ENCODE data around the gene IRS1.

Gene IRS1

DNA sequence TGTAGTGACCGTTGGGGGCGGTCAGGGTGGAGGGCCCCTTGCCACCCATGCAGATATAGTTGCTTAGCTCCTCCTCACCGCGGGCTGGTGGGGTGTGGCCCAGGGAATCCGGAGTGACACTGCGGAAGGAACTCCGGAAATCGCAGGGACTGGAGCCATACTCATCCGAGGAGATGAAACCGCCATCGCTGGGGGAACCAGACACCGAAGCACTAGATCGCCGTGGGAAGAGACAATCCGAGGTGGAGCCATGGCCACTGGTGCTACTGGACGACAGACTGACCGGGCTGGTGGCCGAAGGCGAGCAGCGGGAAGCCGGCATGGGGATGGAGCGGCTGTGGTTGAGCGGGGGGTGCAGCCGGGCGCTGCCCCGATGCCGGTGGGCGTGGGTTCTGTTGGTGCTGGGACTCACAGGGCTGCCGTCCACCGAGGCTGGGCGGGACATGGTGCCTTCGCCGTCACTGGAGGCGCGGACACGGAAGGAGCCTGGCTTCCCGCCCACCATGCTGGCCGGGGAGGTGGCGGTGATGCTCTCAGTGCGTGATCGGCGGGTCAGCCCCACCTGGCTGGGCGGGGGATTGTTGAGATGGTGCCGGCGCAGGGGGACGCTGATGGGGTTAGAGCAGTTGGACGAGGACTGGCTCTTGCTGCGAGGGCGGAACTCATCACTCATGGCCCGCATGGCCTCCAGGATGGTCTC lies 2.2 kb downstream of the IRS1 start:
- no peak overlapping the region for H3K27ac ChIP-seq (ENCODE audit: low read depth, low read length, severe bottlenecking)
- 96% methylated on average over 45 to 50 of the region's 50 CpGs for WGBS, 2 experiments (ENCODE audit: insufficient coverage in 2 of 2)
- peak overlapping the region; percentile 85 for H3K4me3 ChIP-seq (ENCODE audit: extremely low read depth, insufficient read depth, low read length, poor library complexity, severe bottlenecking)
- H3K4me1 ChIP-seq (ENCODE audit: control insufficient read depth, insufficient read depth, low read length, poor library complexity, severe bottlenecking), result peaks cover 29% of the 10 kb centered on the region
- H3K9me3 ChIP-seq (ENCODE audit: control insufficient read depth, low read length), result no peaks in the 10 kb centered on the region
- H3K36me3 ChIP-seq (ENCODE audit: control insufficient read depth, insufficient read depth, low read length), result peaks cover 54% of the 10 kb centered on the region

DNA sequence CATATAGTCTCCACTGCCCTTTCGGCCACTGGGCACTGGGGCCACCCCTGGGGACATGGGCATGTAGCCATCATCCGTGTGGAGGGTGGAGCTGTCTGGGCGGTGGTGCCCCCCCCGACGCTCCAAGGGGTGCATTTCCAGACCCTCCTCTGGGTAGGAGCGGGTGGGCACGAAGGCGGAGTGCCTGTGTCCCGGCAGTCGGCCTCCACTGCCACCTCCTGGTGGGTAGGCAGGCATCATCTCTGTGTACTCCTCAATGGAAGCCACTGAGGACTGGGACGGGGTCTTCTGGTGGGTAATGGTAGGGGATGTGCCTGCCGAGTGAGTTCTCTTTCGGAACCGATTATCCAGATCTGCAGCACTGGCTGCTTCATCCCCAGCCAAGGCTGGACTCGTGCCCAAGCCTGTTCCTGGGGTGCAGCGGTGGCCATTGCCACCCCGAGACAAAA lies 2.8 kb downstream of the IRS1 start:
- H3K4me1 ChIP-seq (ENCODE audit: control insufficient read depth, insufficient read depth, low read length, poor library complexity, severe bottlenecking), result peaks cover 27% of the 10 kb centered on the region
- no peak overlapping the region for H3K27ac ChIP-seq (ENCODE audit: low read depth, low read length, severe bottlenecking)
- peaks cover 60% of the 10 kb centered on the region for H3K36me3 ChIP-seq (ENCODE audit: control insufficient read depth, insufficient read depth, low read length)
- 87 to 94% methylated on average over 15 to 16 of the region's 17 CpGs for WGBS, 2 experiments (ENCODE audit: insufficient coverage in 2 of 2)
- peak overlapping the region; percentile 85 for H3K4me3 ChIP-seq (ENCODE audit: extremely low read depth, insufficient read depth, low read length, poor library complexity, severe bottlenecking)
- no peaks in the 10 kb centered on the region for H3K9me3 ChIP-seq (ENCODE audit: control insufficient read depth, low read length)

DNA sequence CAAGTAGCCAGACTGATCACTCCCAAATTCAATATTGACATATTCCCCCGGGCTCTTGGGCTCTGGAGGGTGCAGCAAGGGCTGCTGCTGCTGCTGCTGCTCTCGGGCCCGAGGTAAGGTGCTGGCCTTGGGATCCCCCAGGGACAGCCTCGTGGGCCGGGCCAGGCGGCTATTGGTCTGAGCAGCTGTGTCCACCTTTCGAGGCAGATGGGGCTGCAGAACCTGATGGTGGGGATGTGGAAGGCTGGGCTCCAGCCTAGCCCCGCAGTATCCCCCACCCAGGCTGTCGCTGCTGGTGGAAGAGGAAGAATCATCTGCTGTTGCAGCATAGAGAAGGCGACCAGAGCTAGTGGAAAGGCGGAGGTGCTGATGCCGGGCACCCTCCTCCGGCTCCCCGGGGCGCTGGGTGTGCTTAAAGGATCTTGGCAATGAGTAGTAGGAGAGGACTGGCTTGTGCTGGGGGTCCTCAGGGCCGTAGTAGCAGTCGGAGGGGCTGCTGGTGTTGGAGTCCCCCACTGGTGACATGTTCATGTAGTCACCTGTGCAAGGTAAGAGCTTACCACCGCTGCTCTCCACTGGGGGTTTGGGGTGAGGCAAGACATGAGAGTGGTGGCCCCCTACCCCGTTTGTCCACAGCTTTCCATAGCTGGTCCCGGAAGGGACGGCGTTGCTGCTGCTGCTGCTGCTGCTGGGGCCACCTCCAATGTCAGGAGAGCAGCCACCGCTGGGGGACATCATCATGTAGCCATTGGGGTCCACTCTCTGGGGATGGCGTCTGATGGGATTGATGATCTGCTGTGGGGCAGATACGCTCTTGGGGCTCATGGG lies 3.4 kb downstream of the IRS1 start:
- peaks cover 26% of the 10 kb centered on the region for H3K4me1 ChIP-seq (ENCODE audit: control insufficient read depth, insufficient read depth, low read length, poor library complexity, severe bottlenecking)
- 97 to 99% methylated on average over 19 to 22 of the region's 25 CpGs for WGBS, 2 experiments (ENCODE audit: insufficient coverage in 2 of 2)
- peak overlapping the region; percentile 85 for H3K4me3 ChIP-seq (ENCODE audit: extremely low read depth, insufficient read depth, low read length, poor library complexity, severe bottlenecking)
- no peaks in the 10 kb centered on the region for H3K9me3 ChIP-seq (ENCODE audit: control insufficient read depth, low read length)
- H3K27ac ChIP-seq (ENCODE audit: low read depth, low read length, severe bottlenecking), result no peak overlapping the region
- H3K36me3 ChIP-seq (ENCODE audit: control insufficient read depth, insufficient read depth, low read length), result peaks cover 62% of the 10 kb centered on the region

DNA sequence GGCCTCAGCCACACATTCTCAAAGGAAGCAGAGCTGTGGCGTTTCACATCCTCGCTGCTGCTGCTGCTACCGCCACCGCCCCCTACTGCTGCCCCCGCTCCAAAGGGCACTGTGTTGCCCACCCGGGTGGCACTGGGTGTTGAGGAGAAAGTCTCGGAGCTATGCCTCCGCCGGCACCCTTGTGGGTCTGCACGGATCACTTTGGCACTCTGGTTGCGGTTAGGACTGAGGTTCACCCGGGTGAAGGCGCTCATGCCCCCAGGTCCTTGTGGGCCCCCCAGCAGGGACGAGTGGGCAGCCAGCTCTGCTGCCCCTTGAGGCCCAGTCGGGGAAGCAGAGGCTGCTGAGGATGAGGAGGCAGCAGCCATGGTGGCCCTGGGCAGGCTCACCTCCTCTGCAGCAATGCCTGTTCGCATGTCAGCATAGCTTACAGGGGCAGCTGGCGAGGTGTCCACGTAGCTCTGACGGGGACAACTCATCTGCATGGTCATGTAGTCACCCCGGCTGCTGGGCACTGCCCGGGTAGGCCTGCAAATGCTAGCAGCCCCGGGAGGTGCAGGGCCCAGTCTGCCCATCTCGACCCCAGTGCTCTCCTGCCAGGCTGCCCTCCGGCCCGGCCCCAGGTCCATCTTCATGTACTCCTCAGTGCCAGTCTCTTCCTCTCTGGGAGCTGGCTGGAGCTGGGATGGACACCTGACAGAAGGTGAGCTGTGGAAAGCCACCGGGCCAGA lies 4.2 kb downstream of the IRS1 start:
- peak overlapping the region; percentile 41 for H3K27ac ChIP-seq (ENCODE audit: low read depth, low read length, severe bottlenecking)
- peak overlapping the region; percentile 85 for H3K4me3 ChIP-seq (ENCODE audit: extremely low read depth, insufficient read depth, low read length, poor library complexity, severe bottlenecking)
- H3K4me1 ChIP-seq (ENCODE audit: control insufficient read depth, insufficient read depth, low read length, poor library complexity, severe bottlenecking), result peaks cover 21% of the 10 kb centered on the region
- no peaks in the 10 kb centered on the region for H3K9me3 ChIP-seq (ENCODE audit: control insufficient read depth, low read length)
- WGBS, 2 experiments (ENCODE audit: insufficient coverage in 2 of 2), result 86 to 89% methylated on average over 19 to 20 of the region's 26 CpGs
- H3K36me3 ChIP-seq (ENCODE audit: control insufficient read depth, insufficient read depth, low read length), result peaks cover 70% of the 10 kb centered on the region

DNA sequence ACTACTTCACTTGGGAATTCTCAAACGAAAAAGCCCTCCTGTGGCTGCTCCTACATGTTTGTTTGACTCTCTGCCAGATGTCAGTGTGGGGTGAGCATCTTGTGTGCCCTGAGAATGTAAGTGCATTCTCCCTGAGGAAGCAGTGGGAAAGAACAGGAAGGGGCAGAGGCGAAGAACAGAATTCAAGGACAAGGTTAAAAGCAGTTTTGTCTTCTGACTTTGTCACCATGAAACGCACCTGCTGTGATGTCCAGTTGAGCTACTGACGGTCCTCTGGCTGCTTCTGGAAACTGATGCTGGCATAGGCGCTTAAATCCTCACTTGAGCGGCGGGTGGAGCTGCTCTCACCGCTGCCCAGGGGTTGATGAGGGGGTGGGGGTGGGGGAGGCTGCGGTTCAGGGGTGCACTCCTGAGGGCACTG lies 4.9 kb downstream of the IRS1 start:
- peaks cover 18% of the 10 kb centered on the region for H3K4me1 ChIP-seq (ENCODE audit: control insufficient read depth, insufficient read depth, low read length, poor library complexity, severe bottlenecking)
- H3K4me3 ChIP-seq (ENCODE audit: extremely low read depth, insufficient read depth, low read length, poor library complexity, severe bottlenecking), result peak overlapping the region; percentile 85
- H3K27ac ChIP-seq (ENCODE audit: low read depth, low read length, severe bottlenecking), result peak overlapping the region; percentile 41
- peaks cover 77% of the 10 kb centered on the region for H3K36me3 ChIP-seq (ENCODE audit: control insufficient read depth, insufficient read depth, low read length)
- 45% methylated on average over 3 to 4 of the region's 9 CpGs for WGBS, 2 experiments (ENCODE audit: insufficient coverage in 2 of 2)
- no peaks in the 10 kb centered on the region for H3K9me3 ChIP-seq (ENCODE audit: control insufficient read depth, low read length)

DNA sequence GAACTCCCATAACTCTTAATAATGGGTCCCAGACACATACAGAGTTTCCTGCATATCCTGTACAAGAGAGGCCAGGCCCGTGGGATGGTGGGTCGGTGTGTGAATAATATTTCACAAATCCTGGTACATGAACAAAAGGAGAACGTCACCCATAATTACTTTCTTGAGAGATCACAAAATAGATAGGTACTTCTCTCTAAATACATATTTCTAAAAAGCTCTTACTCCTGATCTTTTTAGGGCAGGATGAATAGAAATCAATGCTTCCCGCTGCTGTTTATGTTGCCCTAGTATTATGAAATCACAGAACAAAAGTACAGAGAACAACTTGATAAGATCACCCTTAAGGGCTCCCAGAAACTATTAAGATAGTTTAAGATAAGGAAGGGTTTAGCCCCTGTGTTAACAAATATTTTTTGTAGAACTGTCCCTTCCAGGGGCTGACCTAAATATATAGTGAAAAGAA lies 5.4 kb downstream of the IRS1 start:
- H3K4me3 ChIP-seq (ENCODE audit: extremely low read depth, insufficient read depth, low read length, poor library complexity, severe bottlenecking), result peak overlapping the region; percentile 85
- peaks cover 82% of the 10 kb centered on the region for H3K36me3 ChIP-seq (ENCODE audit: control insufficient read depth, insufficient read depth, low read length)
- peak overlapping the region; percentile 23 for H3K27ac ChIP-seq (ENCODE audit: low read depth, low read length, severe bottlenecking)
- peaks cover 18% of the 10 kb centered on the region for H3K4me1 ChIP-seq (ENCODE audit: control insufficient read depth, insufficient read depth, low read length, poor library complexity, severe bottlenecking)
- no CpG with 5 or more reads among the region's 4 CpGs for WGBS, 2 experiments (ENCODE audit: insufficient coverage in 2 of 2)
- H3K9me3 ChIP-seq (ENCODE audit: control insufficient read depth, low read length), result no peaks in the 10 kb centered on the region

DNA sequence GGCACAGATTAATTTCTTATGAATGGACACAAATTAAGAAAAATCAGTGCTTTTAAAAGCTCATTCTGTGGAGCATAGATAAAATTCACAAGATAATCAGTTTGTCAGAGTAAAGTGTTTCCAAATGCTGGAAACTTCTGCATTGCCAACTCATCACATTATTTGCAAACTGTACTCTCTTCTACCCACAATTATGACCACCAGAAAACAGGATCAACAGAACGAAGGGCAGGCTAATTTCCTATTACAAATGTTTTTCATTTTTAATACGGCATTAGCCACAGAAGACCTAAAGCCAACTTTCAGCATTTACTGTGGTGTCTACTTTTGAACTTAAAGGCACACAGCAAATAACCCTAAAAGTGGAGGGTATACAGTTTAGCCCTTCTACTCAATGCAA lies 6.0 kb downstream of the IRS1 start:
- no peaks in the 10 kb centered on the region for H3K9me3 ChIP-seq (ENCODE audit: control insufficient read depth, low read length)
- peaks cover 82% of the 10 kb centered on the region for H3K36me3 ChIP-seq (ENCODE audit: control insufficient read depth, insufficient read depth, low read length)
- peak overlapping the region; percentile 23 for H3K27ac ChIP-seq (ENCODE audit: low read depth, low read length, severe bottlenecking)
- H3K4me3 ChIP-seq (ENCODE audit: extremely low read depth, insufficient read depth, low read length, poor library complexity, severe bottlenecking), result peak overlapping the region; percentile 85
- WGBS, 2 experiments (ENCODE audit: insufficient coverage in 2 of 2), result 54 to 63% methylated on average over 2 of the region's 2 CpGs
- peaks cover 18% of the 10 kb centered on the region for H3K4me1 ChIP-seq (ENCODE audit: control insufficient read depth, insufficient read depth, low read length, poor library complexity, severe bottlenecking)

DNA sequence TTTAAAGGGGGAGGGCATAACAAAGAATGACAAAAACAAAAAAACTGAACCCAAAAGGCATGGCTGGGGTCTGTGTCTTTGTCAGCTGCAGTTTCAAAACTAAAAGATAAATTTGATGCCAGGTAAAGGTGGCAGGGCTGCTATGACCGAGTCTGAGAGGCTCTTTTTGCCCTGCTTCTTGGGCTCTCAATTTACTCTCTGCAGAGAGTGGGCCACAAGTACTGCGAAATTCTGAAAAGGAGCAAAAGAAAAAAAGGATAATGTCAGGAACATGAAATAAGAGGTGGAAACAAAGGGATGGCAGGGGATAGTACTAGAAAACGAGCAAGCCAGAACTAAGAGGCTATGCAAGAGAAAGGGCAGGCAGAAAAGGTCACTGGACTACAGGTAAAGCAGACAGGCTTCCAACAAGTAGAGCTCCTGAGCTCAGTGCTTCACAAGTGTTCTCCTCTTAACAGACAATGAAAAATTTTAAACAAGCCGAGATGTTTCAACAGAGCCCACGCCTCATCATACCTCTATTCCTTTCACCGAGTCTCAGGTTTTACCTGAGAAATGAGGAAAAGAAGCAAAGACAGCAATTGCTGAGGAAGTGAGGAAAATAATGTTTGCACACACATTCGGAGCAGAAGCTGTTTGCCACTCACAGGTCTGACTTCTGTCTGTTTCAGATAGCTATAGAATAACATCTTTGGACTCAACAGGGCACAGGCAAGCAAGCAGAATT lies 7.3 kb downstream of the IRS1 start:
- Histone ChIP-seq H3K4me1 (ENCODE audit: control insufficient read depth, insufficient read depth, low read length, poor library complexity, severe bottlenecking) (peaks cover 14% of the 10 kb centered on the region), H3K4me3 (ENCODE audit: extremely low read depth, insufficient read depth, low read length, poor library complexity, severe bottlenecking) (peak overlapping the region; percentile 85), H3K27ac (ENCODE audit: low read depth, low read length, severe bottlenecking) (peak overlapping the region; percentile 77), H3K9me3 (ENCODE audit: control insufficient read depth, low read length) (no peaks in the 10 kb centered on the region), H3K36me3 (ENCODE audit: control insufficient read depth, insufficient read depth, low read length) (peaks cover 80% of the 10 kb centered on the region)
- WGBS, 2 experiments (ENCODE audit: insufficient coverage in 2 of 2), result 36 to 41% methylated on average over 4 to 6 of the region's 7 CpGs

DNA sequence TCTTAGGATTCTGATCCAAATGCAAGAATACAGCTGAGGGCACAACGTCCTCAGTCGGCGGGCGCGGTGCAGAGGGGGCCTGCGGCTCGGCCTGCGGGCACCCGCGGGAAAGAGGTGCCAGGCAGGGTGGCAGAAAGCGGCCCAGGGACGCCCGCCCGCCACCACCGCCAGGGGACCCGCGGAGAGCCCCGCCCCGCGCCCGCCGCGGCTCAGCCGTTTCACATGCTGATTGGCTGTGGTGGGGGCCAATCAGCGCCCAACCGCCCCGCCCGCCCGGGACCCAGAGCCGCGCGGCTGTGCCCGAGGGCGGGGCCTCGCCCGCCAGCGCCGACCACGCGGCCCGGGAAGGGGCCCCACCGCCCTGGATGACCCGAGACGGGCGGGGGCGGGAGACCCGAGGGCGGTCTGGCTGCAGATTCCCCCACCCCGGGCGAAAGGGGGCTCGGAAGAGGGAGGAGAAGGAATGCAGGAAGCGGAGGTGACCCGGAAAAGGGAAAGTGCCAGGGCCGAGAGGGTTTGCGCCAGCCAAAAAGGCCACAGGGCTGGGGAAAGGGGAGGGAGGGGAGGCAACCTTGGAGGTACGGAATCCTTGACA lies 8.0 kb downstream of the IRS1 start:
- H3K27ac ChIP-seq (ENCODE audit: low read depth, low read length, severe bottlenecking), result peak overlapping the region; percentile 77
- H3K4me3 ChIP-seq (ENCODE audit: extremely low read depth, insufficient read depth, low read length, poor library complexity, severe bottlenecking), result peak overlapping the region; percentile 85
- no peaks in the 10 kb centered on the region for H3K9me3 ChIP-seq (ENCODE audit: control insufficient read depth, low read length)
- WGBS, 2 experiments (ENCODE audit: insufficient coverage in 2 of 2), result 1 to 4% methylated on average over 18 to 40 of the region's 56 CpGs
- peaks cover 80% of the 10 kb centered on the region for H3K36me3 ChIP-seq (ENCODE audit: control insufficient read depth, insufficient read depth, low read length)
- H3K4me1 ChIP-seq (ENCODE audit: control insufficient read depth, insufficient read depth, low read length, poor library complexity, severe bottlenecking), result peaks cover 7% of the 10 kb centered on the region
